Heart left ventricle (tissue), 16 donors: Measurements from ENCODE around the gene DDT. TPM values are rescaled to one million over a fixed set of nuclear protein-coding genes. Genes with fewer than 3 reads are reported as not detected.
"Not testable (repeated sequence)": the region's sequence is repeated elsewhere in the genome, so short reads cannot be mapped to it uniquely, and the experiment has no call there.

ENCODE experiments used
- ATAC-seq, 4 donors: fragments of 200-7000 bp; cut with Tn5 transposase; one replicate each; pipeline ENCODE4 v1.9.1; 2020 to 2022; ENCODE audit warnings: moderate library complexity in 4 of 4, mild to moderate bottlenecking in 3 of 4, moderate number of reproducible peaks in 1 of 4
- DNase-seq, 5 donors: peaks; one replicate each; pipeline ENCODE4 v3.0.0-alpha.2; 2020
- H3K27ac ChIP-seq, 12 donors: fragments of 200-600 bp; sonication (generic) in 4 of 12; one replicate each; pipeline versions ENCODE4 v1.5.0 to v1.8.0; 2016 to 2022; ENCODE audit warnings: mild to moderate bottlenecking in 2 of 12
- H3K27me3 ChIP-seq, 9 donors: fragments of 200-600 bp; sonication (generic) in 2 of 9; one replicate each; pipeline versions ENCODE4 v1.5.1 to v1.8.0; 2016 to 2022; ENCODE audit warnings: mild to moderate bottlenecking in 3 of 9
- H3K36me3 ChIP-seq, 9 donors: fragments of 200-600 bp; sonication (generic) in 2 of 9; one replicate each; pipeline versions ENCODE4 v1.5.0 to v1.8.0; 2018 to 2022; ENCODE audit warnings: mild to moderate bottlenecking in 2 of 9
- H3K4me1 ChIP-seq, 12 donors: fragments of 200-600 bp; sonication (generic) in 4 of 12; one replicate each; pipeline versions ENCODE4 v1.5.0 to v1.8.0; 2016 to 2022; ENCODE audit warnings: mild to moderate bottlenecking in 3 of 12
- H3K4me3 ChIP-seq, 12 donors: fragments of 200-600 bp; sonication (generic) in 4 of 12; one replicate each; pipeline versions ENCODE4 v1.5.0 to v1.8.0; 2017 to 2022; ENCODE audit warnings: mild to moderate bottlenecking in 9 of 12, moderate library complexity in 4 of 12
- H3K9me3 ChIP-seq, 12 donors: fragments of 200-600 bp; sonication (generic) in 4 of 12; one replicate each; pipeline versions ENCODE4 v1.5.0 to v1.8.0; 2016 to 2022; ENCODE audit warnings: mild to moderate bottlenecking in 1 of 12
- POLR2A ChIP-seq, 2 donors: fragments of 450-650 bp; IDR thresholded peaks; one replicate each; pipeline ENCODE4 v1.6.1; 2017; ENCODE audit warnings: antibody characterized with exemption in 2 of 2, mild to moderate bottlenecking in 2 of 2, moderate library complexity in 2 of 2
- WGBS, 4 donors: extraction: QIAGEN DNeasy Blood & Tissue Kit in 2 of 4; methylation state at CpG; one replicate each; pipeline versions ENCODE4 v1.1.5 to v1.1.7; 2013 to 2018; 5-methylcytosine and 5-hydroxymethylcytosine counted together
- intact Hi-C, 10 donors: fragments of 100-400 bp; cut with DNase I; formaldehyde crosslinking; loops; one replicate each; pipeline versions ENCODE4 v1.11.1 to v1.14.2; 2022
- polyA plus RNA-seq, 2 donors: library from polyadenylated mRNA; stranded (reverse); fragments of 200-250 nt; gene quantifications; one replicate each; pipeline ENCODE4 v1.2.3, GENCODE V29; 2013
- total RNA-seq, 9 donors: library from RNA; depleted of rRNA in 2 of 9; stranded (reverse); fragments of >200 nt in 2 of 9; fragmentation: NEBNext Ultra II Directional in 3 of 9; extraction: Animal tissue kit (Norgen Biotek cat#: 25700) in 3 of 9; gene quantifications; one replicate each; pipeline versions ENCODE4 v1.1.0 to v1.2.4, GENCODE V29; 2016 to 2023
- TF ChIP-seq, protein P1 (sequence below), 12 donors: fragments of 200-600 bp; sonication (generic) in 4 of 12; IDR thresholded peaks; one replicate each; pipeline versions ENCODE4 v1.5.0 to v1.8.0; 2018 to 2022; ENCODE audit warnings: antibody characterized with exemption in 12 of 12, mild to moderate bottlenecking in 5 of 12
- donor health status: ischemic (EF 13 %, LVEDD 7.1; RV severe dilation, severe dysfunction).
- donor health status: healthy with polysubstance abuse.
- donor health status: DM: no; HTN: yes; CAD: no.
- donor health status: DM: no; HTN: no; CAD: no.
- donor health status: ischemic (EF 25% LVEDD 6.9; RV normal size, moderate dysfunction).
- donor health status: ischemic (EF 25% LVEDD 5.7; RV mildly dilated, moderate dysfunction).
- donor health status: healthy.
- donor health status: DM: yes; HTN: yes; CAD: no.
- donor health status: ischemic (EF 35%, LVEDD 5.7; RV mildly dilated, moderate dysfunction).
- donor health status: nonischemic (EF 11% LVEDD 7.7; RV severe dilation, severe dysfunction).
- donor health status: DM: yes; HTN: yes; CAD: no.
- donor health status: PGD.
- donor health status: ischemic (EF 29% LVEDD 5.4; RV normal size, mild dysfunction).
- donor health status: nonischemic (EF 23%, LVEDD 6.1; RV moderate dilation, normal function).

DDT gene
- total and polyA plus RNA-seq, 11 donors, result 117 to 399 (median 155) TPM

DNA sequence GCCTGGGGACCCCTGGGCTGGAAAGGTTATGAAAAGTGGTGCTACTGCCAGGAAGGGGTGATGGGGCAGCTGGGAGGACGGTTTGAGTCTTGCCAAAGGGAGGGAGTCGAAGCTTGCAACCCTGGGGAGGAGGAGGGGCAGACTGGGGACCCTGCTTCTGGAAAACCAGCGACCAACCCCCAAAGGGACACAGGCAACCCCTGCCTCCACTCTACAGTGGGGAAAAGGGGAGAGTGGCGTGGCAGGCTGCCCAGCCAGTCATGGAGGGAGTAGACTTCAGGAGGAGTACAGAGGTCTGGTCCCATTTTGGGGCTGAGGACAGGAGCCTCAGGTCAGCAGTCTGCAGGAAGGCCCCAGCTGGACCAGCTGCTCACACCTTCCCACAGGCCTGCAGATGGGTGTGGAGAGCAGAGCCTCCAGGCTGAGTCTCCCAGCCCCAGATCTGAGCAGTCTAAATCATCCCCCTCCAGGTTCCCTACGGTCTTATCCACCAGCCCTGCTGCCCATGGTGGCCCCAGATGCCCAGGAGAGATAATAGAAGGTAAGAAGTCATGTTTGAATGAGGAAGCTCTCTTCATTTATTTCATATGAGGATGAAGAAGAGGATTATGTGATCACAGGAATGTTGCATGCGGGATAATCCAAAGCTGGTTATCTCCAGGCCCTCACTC, 3.3 kb downstream of the DDT start:
- Histone ChIP-seq H3K4me1 (peaks cover 0 to 22% (median 1%) of the 10 kb centered on the region in 12 donors), H3K4me3 (no peak overlapping the region), H3K27me3 (no peaks in the 10 kb centered on the region), H3K36me3 (peaks cover 0 to 30% (median 26%) of the 10 kb centered on the region in 9 donors), H3K9me3 (no peaks in the 10 kb centered on the region), H3K27ac (no peak overlapping the region)
- ATAC-seq, result no peak
- 50 to 79% (median 69%) methylated on average over 5 to 6 of the region's 6 CpGs for WGBS, 4 donors
- DNase-seq, result peak in 1 of 5 donors; percentile 24
- TF ChIP-seq POLR2A (IDR thresholded peaks at IDR 0.05), result no peak
- TF ChIP-seq, protein P1, sequence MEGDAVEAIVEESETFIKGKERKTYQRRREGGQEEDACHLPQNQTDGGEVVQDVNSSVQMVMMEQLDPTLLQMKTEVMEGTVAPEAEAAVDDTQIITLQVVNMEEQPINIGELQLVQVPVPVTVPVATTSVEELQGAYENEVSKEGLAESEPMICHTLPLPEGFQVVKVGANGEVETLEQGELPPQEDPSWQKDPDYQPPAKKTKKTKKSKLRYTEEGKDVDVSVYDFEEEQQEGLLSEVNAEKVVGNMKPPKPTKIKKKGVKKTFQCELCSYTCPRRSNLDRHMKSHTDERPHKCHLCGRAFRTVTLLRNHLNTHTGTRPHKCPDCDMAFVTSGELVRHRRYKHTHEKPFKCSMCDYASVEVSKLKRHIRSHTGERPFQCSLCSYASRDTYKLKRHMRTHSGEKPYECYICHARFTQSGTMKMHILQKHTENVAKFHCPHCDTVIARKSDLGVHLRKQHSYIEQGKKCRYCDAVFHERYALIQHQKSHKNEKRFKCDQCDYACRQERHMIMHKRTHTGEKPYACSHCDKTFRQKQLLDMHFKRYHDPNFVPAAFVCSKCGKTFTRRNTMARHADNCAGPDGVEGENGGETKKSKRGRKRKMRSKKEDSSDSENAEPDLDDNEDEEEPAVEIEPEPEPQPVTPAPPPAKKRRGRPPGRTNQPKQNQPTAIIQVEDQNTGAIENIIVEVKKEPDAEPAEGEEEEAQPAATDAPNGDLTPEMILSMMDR (IDR thresholded peaks at IDR 0.05), result no peak
- intact Hi-C loops, result loop anchor here in 3 of 10 donors (5.0 kb wide), 2 partner anchors 39 to 44 kb away; no protein-coding TSS in a partner anchor

DNA sequence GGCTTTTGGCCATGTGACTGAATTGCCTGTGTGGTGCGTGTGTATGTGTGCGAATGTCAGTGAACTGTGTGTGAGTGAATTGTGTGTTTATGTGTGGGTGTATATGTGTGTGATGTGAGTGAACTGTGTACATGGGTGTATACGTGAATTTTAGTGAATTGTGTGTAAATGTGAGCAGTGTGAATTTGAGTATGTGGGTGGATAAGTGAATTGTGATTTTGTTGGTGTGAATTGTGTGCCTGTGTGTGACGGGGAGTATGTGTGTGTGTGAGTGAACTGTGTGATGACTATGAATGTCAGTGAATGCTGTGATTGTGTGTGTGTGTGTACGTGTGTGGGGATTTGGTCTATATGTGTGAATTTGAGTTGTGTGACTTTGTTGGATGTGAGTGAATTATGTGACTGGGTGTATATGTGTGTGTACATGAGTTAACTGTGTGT, 4.0 kb downstream of the DDT start:
- 63 to 80% (median 75%) methylated on average over 5 of the region's 5 CpGs for WGBS, 4 donors
- H3K4me3 ChIP-seq, result no peak overlapping the region
- intact Hi-C loops, result loop anchor here in 3 of 10 donors (5.0 kb wide), 2 partner anchors 38 to 43 kb away; no protein-coding TSS in a partner anchor
- H3K4me1 ChIP-seq, result peaks cover 0 to 22% (median 1%) of the 10 kb centered on the region in 12 donors
- H3K27me3 ChIP-seq, result no peaks in the 10 kb centered on the region
- peaks cover 0 to 30% (median 26%) of the 10 kb centered on the region in 9 donors for H3K36me3 ChIP-seq
- H3K27ac ChIP-seq, result no peak overlapping the region
- ATAC-seq, result no peak
- TF ChIP-seq, protein P1 (IDR thresholded peaks at IDR 0.05), result no peak
- H3K9me3 ChIP-seq, result no peaks in the 10 kb centered on the region
- DNase-seq, result no peak

DNA sequence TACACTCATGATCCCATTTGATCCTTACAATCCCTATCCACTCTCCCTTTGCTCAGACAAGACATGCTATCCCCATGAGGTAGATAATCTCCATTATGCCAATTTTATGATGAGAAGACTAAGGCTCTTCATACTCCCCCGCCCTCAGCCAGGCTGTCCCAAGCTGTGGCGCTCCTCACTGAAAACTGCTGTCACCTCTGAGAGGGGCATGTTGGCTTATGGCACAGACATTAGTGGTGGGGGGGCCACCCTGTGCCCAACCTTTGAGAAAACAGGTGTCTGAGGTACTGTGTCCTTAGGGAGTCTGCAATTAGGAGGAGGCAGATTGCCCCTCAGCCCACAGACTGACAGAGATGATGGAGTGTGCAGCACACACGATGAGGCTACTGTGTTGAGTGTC, 5.2 kb downstream of the DDT start:
- intact Hi-C loops, result loop anchor here in 2 of 10 donors (5.0 kb wide), 1 partner anchor 37 kb away; no protein-coding TSS in a partner anchor
- Histone ChIP-seq H3K4me3 (no peak overlapping the region), H3K27me3 (no peaks in the 10 kb centered on the region), H3K4me1 (peaks cover 0 to 22% (median 1%) of the 10 kb centered on the region in 12 donors), H3K9me3 (no peaks in the 10 kb centered on the region), H3K27ac (no peak overlapping the region), H3K36me3 (peaks cover 0 to 30% (median 26%) of the 10 kb centered on the region in 9 donors)
- 87 to 100% (median 91%) methylated on average over 2 to 3 of the region's 3 CpGs for WGBS, 4 donors
- TF ChIP-seq POLR2A (IDR thresholded peaks at IDR 0.05), result no peak
- TF ChIP-seq, protein P1 (IDR thresholded peaks at IDR 0.05), result no peak
- ATAC-seq (no peak), DNase-seq (no peak)

DNA sequence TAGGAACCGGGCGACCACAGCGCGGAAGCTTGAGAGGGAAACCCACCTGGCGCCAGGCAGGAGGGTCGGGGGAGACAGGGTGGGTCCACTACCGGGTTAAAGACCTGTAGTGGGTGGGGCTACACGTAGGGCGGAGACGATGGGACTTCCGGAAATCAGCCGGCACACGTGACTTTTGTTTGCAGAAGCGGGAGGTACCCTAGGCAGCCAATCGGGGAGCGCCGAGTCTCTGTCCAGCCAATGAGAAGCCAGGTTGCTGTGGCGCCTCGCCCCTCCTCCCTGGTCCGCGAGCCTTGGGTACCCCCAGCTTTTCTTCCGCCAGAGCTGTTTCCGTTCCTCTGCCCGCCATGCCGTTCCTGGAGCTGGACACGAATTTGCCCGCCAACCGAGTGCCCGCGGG, 7.7 kb downstream of the DDT start, which contains the start of gene DDTL:
Gene DDTL, plus strand, starts transcription at position 321 of the 400 bp plus-strand sequence. Its CDS starts 27 bp downstream, at position 348.
- H3K9me3 ChIP-seq, H3K4me3 ChIP-seq, DNase-seq, H3K27ac ChIP-seq, H3K27me3 ChIP-seq: not testable (repeated sequence)
- H3K4me1 ChIP-seq, result peaks cover 0 to 22% (median under 1%) of the 10 kb centered on the region in 12 donors
- intact Hi-C loops, result loop anchor here in 2 of 10 donors (5.0 kb wide), 1 partner anchor 34 kb away; no protein-coding TSS in a partner anchor
- WGBS, 4 donors, result no CpG with 5 or more reads among the region's 30 CpGs
- ATAC-seq, result peak; percentile 90 to 98 (median 94)
- peaks cover 0 to 26% (median 23%) of the 10 kb centered on the region in 9 donors for H3K36me3 ChIP-seq

DNA sequence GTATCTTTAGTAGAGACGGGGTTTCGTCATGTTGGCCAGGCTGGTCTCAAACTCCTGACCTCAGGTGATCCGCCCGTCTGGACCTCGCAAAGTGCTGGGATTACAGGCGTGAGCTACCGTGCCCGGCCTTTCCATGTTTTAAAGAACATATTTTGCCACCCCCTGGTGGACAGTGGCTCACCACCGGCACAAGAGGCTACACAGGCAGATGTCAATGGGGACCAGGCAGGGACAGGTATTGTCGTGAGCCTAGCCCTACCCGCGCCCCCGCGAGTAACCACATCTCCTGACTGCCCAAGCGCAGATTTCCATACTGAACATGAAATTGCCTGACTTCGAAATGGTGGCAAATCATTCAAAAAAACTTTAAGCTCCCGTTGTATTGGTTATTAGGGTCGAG, 8.1 kb downstream of the DDT start:
- not testable (repeated sequence) for H3K27me3 ChIP-seq, H3K4me3 ChIP-seq, H3K27ac ChIP-seq, DNase-seq, H3K9me3 ChIP-seq
- ATAC-seq, result peak; percentile 31 to 51 (median 38)
- WGBS, 4 donors, result no CpG with 5 or more reads among the region's 18 CpGs
- H3K4me1 ChIP-seq, result peaks cover 0 to 18% (median 0%) of the 10 kb centered on the region in 12 donors
- H3K36me3 ChIP-seq, result peaks cover 0 to 22% (median 18%) of the 10 kb centered on the region in 9 donors
- intact Hi-C loops, result loop anchor here in 2 of 10 donors (5.0 kb wide), 1 partner anchor 34 kb away; no protein-coding TSS in a partner anchor

DNA sequence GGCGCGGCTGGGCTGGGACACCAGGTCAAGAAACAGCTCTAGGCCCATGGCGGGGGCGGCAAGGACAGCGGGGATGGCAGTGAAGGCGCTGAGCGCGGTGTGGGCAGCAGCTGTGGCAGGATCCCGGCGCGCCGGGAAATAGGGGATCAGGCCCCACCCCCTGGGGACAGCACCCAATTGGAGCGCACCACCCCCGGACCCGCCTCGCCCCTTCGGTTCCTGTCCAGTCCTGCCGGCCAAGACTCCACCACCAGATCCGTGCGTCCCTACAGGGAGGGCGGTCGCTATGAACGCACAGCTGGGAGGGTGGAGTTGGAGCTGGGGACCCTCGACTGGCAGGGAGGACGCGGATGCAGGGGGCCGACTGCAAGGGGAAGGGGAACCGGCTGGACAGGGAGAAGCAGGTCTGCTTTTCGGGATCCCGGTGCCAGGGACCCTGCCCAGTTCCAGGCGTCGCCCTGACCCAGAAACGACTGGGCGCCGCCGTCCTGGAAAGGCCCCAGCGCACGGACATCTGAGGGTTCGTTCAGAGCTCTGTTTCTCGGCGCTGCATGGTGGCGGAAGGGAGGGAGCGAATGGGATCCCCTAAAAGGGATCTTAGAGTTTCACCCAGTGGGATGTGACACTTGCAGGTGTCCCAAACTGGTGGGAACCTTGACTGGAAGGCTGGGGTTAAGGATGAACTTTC, 13.0 kb downstream of the DDT start, which contains the start of gene GSTT2B:
Gene GSTT2B, minus strand, starts transcription at position 112 of the 688 bp plus-strand sequence. Its CDS starts 64 bp downstream, at position 48.
- H3K4me1 ChIP-seq, H3K36me3 ChIP-seq, H3K9me3 ChIP-seq, intact Hi-C loops, H3K27ac ChIP-seq, DNase-seq, H3K27me3 ChIP-seq: not testable (repeated sequence)
- ATAC-seq, result peak; percentile 76 to 93 (median 90)
- H3K4me3 ChIP-seq, result peak within 1 kb of the TSS in 2 of 12 donors; percentile 27 to 37
- no CpG with 5 or more reads among the region's 43 CpGs for WGBS, 4 donors
